ENCODE measurements around the gene ODF2. TPM values are rescaled to one million over a fixed set of nuclear protein-coding genes. Genes with fewer than 3 reads are reported as not detected.
A peak's percentile ranks its signal among the peaks of the same experiment; 100 is the strongest.
"Not testable (repeated sequence)": the region's sequence is repeated elsewhere in the genome, so short reads cannot be mapped to it uniquely, and the experiment has no call there.

ODF2 gene
- total RNA-seq, 1 donor from 2014 or later, result 15.7 TPM

GRCh38 chr9:128505414-128505765 lies 49.6 kb downstream of the ODF2 start:
- Histone ChIP-seq H3K27ac (ENCODE audit: low read depth, low read length) (peak overlapping the region; percentile 75), H3K4me3 (ENCODE audit: low read length in 3 of 3) (peak overlapping the region; percentile 96 to 99 (median 98)), H3K27me3 (ENCODE audit: control insufficient read depth in 3 of 3, insufficient read depth in 3 of 3, low read length in 3 of 3) (no peaks in the 10 kb centered on the region), H3K4me1 (ENCODE audit: control insufficient read depth in 3 of 3, insufficient read depth in 3 of 3, low read length in 3 of 3) (peaks cover 8 to 19% (median 19%) of the 10 kb centered on the region in 3 donors), H3K9ac (ENCODE audit: low read depth in 1 of 3, low read length in 3 of 3) (peak overlapping the region; percentile 79 to 99 (median 97)), H3K9me3 (ENCODE audit: control insufficient read depth in 3 of 3, low read length in 3 of 3) (no peaks in the 10 kb centered on the region), H3K36me3 (ENCODE audit: control insufficient read depth in 3 of 3, insufficient read depth in 3 of 3, low read length in 3 of 3) (peaks cover 5 to 11% (median 10%) of the 10 kb centered on the region in 3 donors)

GRCh38 chr9:128505906-128506305 lies 50.1 kb downstream of the ODF2 start:
- H3K9me3 ChIP-seq (ENCODE audit: control insufficient read depth in 3 of 3, low read length in 3 of 3); H3K27ac ChIP-seq (ENCODE audit: low read depth, low read length); H3K27me3 ChIP-seq (ENCODE audit: control insufficient read depth in 3 of 3, insufficient read depth in 3 of 3, low read length in 3 of 3): not testable (repeated sequence)
- Histone ChIP-seq H3K36me3 (ENCODE audit: control insufficient read depth in 3 of 3, insufficient read depth in 3 of 3, low read length in 3 of 3) (peaks cover 5 to 12% (median 12%) of the 10 kb centered on the region in 3 donors), H3K4me1 (ENCODE audit: control insufficient read depth in 3 of 3, insufficient read depth in 3 of 3, low read length in 3 of 3) (peaks cover 8 to 19% (median 19%) of the 10 kb centered on the region in 3 donors), H3K4me3 (ENCODE audit: low read length in 3 of 3) (peak overlapping the region; percentile 96 to 99 (median 98)), H3K9ac (ENCODE audit: low read depth in 1 of 3, low read length in 3 of 3) (peak overlapping the region; percentile 34 to 97 (median 79))

GRCh38 chr9:128512820-128513219 lies 57.0 kb downstream of the ODF2 start:
- Histone ChIP-seq H3K27ac (ENCODE audit: low read depth, low read length) (no peak overlapping the region), H3K36me3 (ENCODE audit: control insufficient read depth in 3 of 3, insufficient read depth in 3 of 3, low read length in 3 of 3) (peaks cover 7 to 32% (median 30%) of the 10 kb centered on the region in 3 donors), H3K4me1 (ENCODE audit: control insufficient read depth in 3 of 3, insufficient read depth in 3 of 3, low read length in 3 of 3) (no peaks in the 10 kb centered on the region), H3K9me3 (ENCODE audit: control insufficient read depth in 3 of 3, low read length in 3 of 3) (no peaks in the 10 kb centered on the region), H3K9ac (ENCODE audit: low read depth in 1 of 3, low read length in 3 of 3) (no peak overlapping the region), H3K4me3 (ENCODE audit: low read length in 3 of 3) (no peak overlapping the region), H3K27me3 (ENCODE audit: control insufficient read depth in 3 of 3, insufficient read depth in 3 of 3, low read length in 3 of 3) (no peaks in the 10 kb centered on the region)

- Histone ChIP-seq H3K4me3 (ENCODE audit: low read length in 3 of 3) (no peak overlapping the region), H3K9me3 (ENCODE audit: control insufficient read depth in 3 of 3, low read length in 3 of 3) (no peaks in the 10 kb centered on the region), H3K36me3 (ENCODE audit: control insufficient read depth in 3 of 3, insufficient read depth in 3 of 3, low read length in 3 of 3) (peaks cover 21 to 31% (median 31%) of the 10 kb centered on the region in 3 donors)
Observed at GRCh38 chr9:128521956-128522355, 66.2 kb downstream of the ODF2 start.

GRCh38 chr9:128523199-128523925 lies 67.6 kb downstream of the ODF2 start:
- H3K27ac ChIP-seq (ENCODE audit: low read depth, low read length), result no peak overlapping the region
- H3K27me3 ChIP-seq (ENCODE audit: control insufficient read depth in 3 of 3, insufficient read depth in 3 of 3, low read length in 3 of 3), result no peaks in the 10 kb centered on the region
- H3K9ac ChIP-seq (ENCODE audit: low read depth in 1 of 3, low read length in 3 of 3), result no peak overlapping the region
- no peak overlapping the region for H3K4me3 ChIP-seq (ENCODE audit: low read length in 3 of 3)
- H3K4me1 ChIP-seq (ENCODE audit: control insufficient read depth in 3 of 3, insufficient read depth in 3 of 3, low read length in 3 of 3), result peaks cover 0 to 2% (median 0%) of the 10 kb centered on the region in 3 donors
- H3K9me3 ChIP-seq (ENCODE audit: control insufficient read depth in 3 of 3, low read length in 3 of 3), result no peaks in the 10 kb centered on the region
- peaks cover 25 to 34% (median 32%) of the 10 kb centered on the region in 3 donors for H3K36me3 ChIP-seq (ENCODE audit: control insufficient read depth in 3 of 3, insufficient read depth in 3 of 3, low read length in 3 of 3)

More at GRCh38 chr9:128521956-128522355, 66.2 kb downstream of the ODF2 start:
- Histone ChIP-seq H3K9ac (ENCODE audit: low read depth in 1 of 3, low read length in 3 of 3) (no peak overlapping the region), H3K4me1 (ENCODE audit: control insufficient read depth in 3 of 3, insufficient read depth in 3 of 3, low read length in 3 of 3) (peaks cover 0 to 2% (median 0%) of the 10 kb centered on the region in 3 donors), H3K27ac (ENCODE audit: low read depth, low read length) (no peak overlapping the region), H3K27me3 (ENCODE audit: control insufficient read depth in 3 of 3, insufficient read depth in 3 of 3, low read length in 3 of 3) (no peaks in the 10 kb centered on the region)

- peaks cover 0 to 2% (median 0%) of the 10 kb centered on the region in 3 donors for H3K4me1 ChIP-seq (ENCODE audit: control insufficient read depth in 3 of 3, insufficient read depth in 3 of 3, low read length in 3 of 3)
- H3K9ac ChIP-seq (ENCODE audit: low read depth in 1 of 3, low read length in 3 of 3), result no peak overlapping the region
- H3K36me3 ChIP-seq (ENCODE audit: control insufficient read depth in 3 of 3, insufficient read depth in 3 of 3, low read length in 3 of 3), result peaks cover 44 to 49% (median 48%) of the 10 kb centered on the region in 3 donors
- H3K27ac ChIP-seq (ENCODE audit: low read depth, low read length), result no peak overlapping the region
- H3K9me3 ChIP-seq (ENCODE audit: control insufficient read depth in 3 of 3, low read length in 3 of 3), result no peaks in the 10 kb centered on the region
- no peak overlapping the region for H3K4me3 ChIP-seq (ENCODE audit: low read length in 3 of 3)
- no peaks in the 10 kb centered on the region for H3K27me3 ChIP-seq (ENCODE audit: control insufficient read depth in 3 of 3, insufficient read depth in 3 of 3, low read length in 3 of 3)
Observed at GRCh38 chr9:128526720-128527119, 70.9 kb downstream of the ODF2 start.

GRCh38 chr9:128528445-128529160 lies 72.8 kb downstream of the ODF2 start:
- Histone ChIP-seq H3K9me3 (ENCODE audit: control insufficient read depth in 3 of 3, low read length in 3 of 3) (no peaks in the 10 kb centered on the region), H3K27me3 (ENCODE audit: control insufficient read depth in 3 of 3, insufficient read depth in 3 of 3, low read length in 3 of 3) (no peaks in the 10 kb centered on the region), H3K9ac (ENCODE audit: low read depth in 1 of 3, low read length in 3 of 3) (no peak overlapping the region), H3K4me1 (ENCODE audit: control insufficient read depth in 3 of 3, insufficient read depth in 3 of 3, low read length in 3 of 3) (peaks cover 0 to under 1% (median 0%) of the 10 kb centered on the region in 3 donors), H3K36me3 (ENCODE audit: control insufficient read depth in 3 of 3, insufficient read depth in 3 of 3, low read length in 3 of 3) (peaks cover 46 to 51% (median 47%) of the 10 kb centered on the region in 3 donors), H3K27ac (ENCODE audit: low read depth, low read length) (no peak overlapping the region), H3K4me3 (ENCODE audit: low read length in 3 of 3) (no peak overlapping the region)

GRCh38 chr9:128529191-128529590 lies 73.4 kb downstream of the ODF2 start:
- Histone ChIP-seq H3K36me3 (ENCODE audit: control insufficient read depth in 3 of 3, insufficient read depth in 3 of 3, low read length in 3 of 3) (peaks cover 45 to 55% (median 48%) of the 10 kb centered on the region in 3 donors), H3K9me3 (ENCODE audit: control insufficient read depth in 3 of 3, low read length in 3 of 3) (no peaks in the 10 kb centered on the region), H3K4me3 (ENCODE audit: low read length in 3 of 3) (no peak overlapping the region), H3K27ac (ENCODE audit: low read depth, low read length) (no peak overlapping the region), H3K4me1 (ENCODE audit: control insufficient read depth in 3 of 3, insufficient read depth in 3 of 3, low read length in 3 of 3) (peaks cover 0 to 2% (median 0%) of the 10 kb centered on the region in 3 donors), H3K9ac (ENCODE audit: low read depth in 1 of 3, low read length in 3 of 3) (no peak overlapping the region), H3K27me3 (ENCODE audit: control insufficient read depth in 3 of 3, insufficient read depth in 3 of 3, low read length in 3 of 3) (no peaks in the 10 kb centered on the region)

- H3K36me3 ChIP-seq (ENCODE audit: control insufficient read depth in 3 of 3, insufficient read depth in 3 of 3, low read length in 3 of 3), result peaks cover 36 to 46% (median 45%) of the 10 kb centered on the region in 3 donors
- H3K4me1 ChIP-seq (ENCODE audit: control insufficient read depth in 3 of 3, insufficient read depth in 3 of 3, low read length in 3 of 3), result peaks cover 0 to 2% (median 0%) of the 10 kb centered on the region in 3 donors
- H3K27me3 ChIP-seq (ENCODE audit: control insufficient read depth in 3 of 3, insufficient read depth in 3 of 3, low read length in 3 of 3), result no peaks in the 10 kb centered on the region
- H3K9ac ChIP-seq (ENCODE audit: low read depth in 1 of 3, low read length in 3 of 3), result no peak overlapping the region
- H3K4me3 ChIP-seq (ENCODE audit: low read length in 3 of 3), result no peak overlapping the region
- no peaks in the 10 kb centered on the region for H3K9me3 ChIP-seq (ENCODE audit: control insufficient read depth in 3 of 3, low read length in 3 of 3)
- H3K27ac ChIP-seq (ENCODE audit: low read depth, low read length), result no peak overlapping the region
Observed at GRCh38 chr9:128532581-128532980, 76.8 kb downstream of the ODF2 start.
